ENCODE data around the gene SLC5A10. TPM values are rescaled to one million over a fixed set of nuclear protein-coding genes. Genes with fewer than 3 reads are reported as not detected.

The SLC5A10 gene
- total RNA-seq, 1 donor from 2014 or later = 0.14 TPM

DNA sequence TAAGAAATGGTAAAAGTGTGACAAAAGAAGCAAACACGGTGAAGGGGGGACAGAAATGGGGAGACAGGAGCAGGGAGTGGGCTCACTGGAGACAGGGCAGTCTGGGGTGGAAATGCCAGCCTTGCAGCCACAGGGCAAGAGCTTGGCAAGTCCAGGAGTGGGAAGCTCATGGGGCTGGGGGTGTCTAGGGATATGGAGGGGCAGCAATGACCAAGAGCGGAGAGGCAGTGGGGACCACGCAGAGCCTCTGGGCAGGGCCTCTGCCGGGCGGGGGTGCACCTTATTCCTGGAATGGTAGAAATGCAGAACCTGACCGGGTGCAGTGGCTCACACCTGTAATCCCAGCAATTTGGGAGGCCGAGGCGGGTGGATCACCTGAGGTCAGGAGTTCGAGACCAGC, 12.6 kb downstream of the SLC5A10 start:
- no peak overlapping the region for H3K9ac ChIP-seq (ENCODE audit: low read length)
- no peaks in the 10 kb centered on the region for H3K27me3 ChIP-seq (ENCODE audit: insufficient read depth, low read length)
- Mint-ChIP-seq H3K4me3 (ENCODE audit: unreplicated experiment) (no peak overlapping the region), H3K9me3 (ENCODE audit: unreplicated experiment) (no peaks in the 10 kb centered on the region), H3K27ac (ENCODE audit: unreplicated experiment) (no peak overlapping the region), H3K4me1 (ENCODE audit: low read depth, unreplicated experiment) (peaks cover 14% of the 10 kb centered on the region), H3K27me3 (ENCODE audit: low read depth, unreplicated experiment) (peaks cover 7% of the 10 kb centered on the region), H3K36me3 (ENCODE audit: low read depth, unreplicated experiment) (no peaks in the 10 kb centered on the region)
- H4K20me1 ChIP-seq (ENCODE audit: insufficient read depth, low read length) = no peaks in the 10 kb centered on the region
- no peaks in the 10 kb centered on the region for H3K79me2 ChIP-seq (ENCODE audit: insufficient read depth, low read length)
- FAIRE-seq (no peak), DNase-seq (ENCODE audit: low read depth) (no peak)
- H3K27ac ChIP-seq (ENCODE audit: low read depth, low read length) = no peak overlapping the region
- peaks cover 27% of the 10 kb centered on the region for H3K4me1 ChIP-seq (ENCODE audit: insufficient read depth, low read length)
- H3K4me2 ChIP-seq (ENCODE audit: low read length) = no peak overlapping the region
- no peak overlapping the region for H3K4me3 ChIP-seq (ENCODE audit: insufficient read depth, low read depth, low read length)
- H3K9me3 ChIP-seq (ENCODE audit: insufficient read depth, low read depth, low read length) = no peaks in the 10 kb centered on the region
- no peak for TF ChIP-seq EZH2 (IDR thresholded peaks at IDR 0.05; ENCODE audit: insufficient read depth, low read length)
- TF ChIP-seq, protein P1, sequence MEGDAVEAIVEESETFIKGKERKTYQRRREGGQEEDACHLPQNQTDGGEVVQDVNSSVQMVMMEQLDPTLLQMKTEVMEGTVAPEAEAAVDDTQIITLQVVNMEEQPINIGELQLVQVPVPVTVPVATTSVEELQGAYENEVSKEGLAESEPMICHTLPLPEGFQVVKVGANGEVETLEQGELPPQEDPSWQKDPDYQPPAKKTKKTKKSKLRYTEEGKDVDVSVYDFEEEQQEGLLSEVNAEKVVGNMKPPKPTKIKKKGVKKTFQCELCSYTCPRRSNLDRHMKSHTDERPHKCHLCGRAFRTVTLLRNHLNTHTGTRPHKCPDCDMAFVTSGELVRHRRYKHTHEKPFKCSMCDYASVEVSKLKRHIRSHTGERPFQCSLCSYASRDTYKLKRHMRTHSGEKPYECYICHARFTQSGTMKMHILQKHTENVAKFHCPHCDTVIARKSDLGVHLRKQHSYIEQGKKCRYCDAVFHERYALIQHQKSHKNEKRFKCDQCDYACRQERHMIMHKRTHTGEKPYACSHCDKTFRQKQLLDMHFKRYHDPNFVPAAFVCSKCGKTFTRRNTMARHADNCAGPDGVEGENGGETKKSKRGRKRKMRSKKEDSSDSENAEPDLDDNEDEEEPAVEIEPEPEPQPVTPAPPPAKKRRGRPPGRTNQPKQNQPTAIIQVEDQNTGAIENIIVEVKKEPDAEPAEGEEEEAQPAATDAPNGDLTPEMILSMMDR (IDR thresholded peaks at IDR 0.05; ENCODE audit: insufficient read depth, low read depth, low read length) = no peak
- H3K36me3 ChIP-seq (ENCODE audit: insufficient read depth, low read length) = no peaks in the 10 kb centered on the region
- H2AFZ ChIP-seq (ENCODE audit: low read depth, low read length) = no peak overlapping the region

DNA sequence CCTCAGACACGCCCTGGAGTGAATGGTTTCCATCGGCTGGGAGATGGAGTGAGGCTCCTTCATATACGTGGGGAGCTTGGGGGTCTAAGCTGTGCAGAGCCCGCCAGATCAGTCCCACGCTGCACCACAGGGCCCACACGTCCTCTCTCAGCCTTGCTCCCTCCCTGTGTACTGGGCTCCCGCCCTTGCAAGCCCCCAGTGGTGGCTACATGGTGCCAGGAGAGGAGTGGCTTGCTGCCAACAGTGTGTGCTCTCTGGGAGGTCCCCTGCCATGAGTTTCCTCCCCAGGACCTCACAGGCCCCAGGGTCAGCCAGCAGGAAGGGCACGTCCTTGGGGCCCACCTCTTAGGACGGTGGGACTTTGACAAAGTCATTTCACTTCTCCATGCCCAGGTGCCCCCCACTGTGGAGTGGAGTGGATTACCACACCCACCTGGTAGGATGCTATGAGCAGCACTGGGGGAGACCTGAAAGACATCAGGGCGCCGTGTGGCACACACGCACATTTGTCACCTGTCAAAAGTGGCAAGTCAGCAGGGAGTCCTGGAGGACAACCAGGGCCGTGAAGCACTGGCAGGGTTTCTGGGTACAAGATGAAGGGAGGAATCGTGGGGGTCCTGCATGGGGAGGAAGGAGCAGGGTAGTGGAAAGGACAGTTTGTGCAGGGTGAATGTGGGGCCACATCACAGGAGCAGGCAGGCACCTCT, 13.7 kb downstream of the SLC5A10 start:
- Histone ChIP-seq H3K27ac (ENCODE audit: low read depth, low read length) (no peak overlapping the region), H3K4me3 (ENCODE audit: insufficient read depth, low read depth, low read length) (no peak overlapping the region), H4K20me1 (ENCODE audit: insufficient read depth, low read length) (no peaks in the 10 kb centered on the region), H3K4me2 (ENCODE audit: low read length) (no peak overlapping the region), H3K9me3 (ENCODE audit: insufficient read depth, low read depth, low read length) (no peaks in the 10 kb centered on the region), H2AFZ (ENCODE audit: low read depth, low read length) (no peak overlapping the region), H3K4me1 (ENCODE audit: insufficient read depth, low read length) (peaks cover 27% of the 10 kb centered on the region), H3K79me2 (ENCODE audit: insufficient read depth, low read length) (no peaks in the 10 kb centered on the region), H3K9ac (ENCODE audit: low read length) (no peak overlapping the region), H3K36me3 (ENCODE audit: insufficient read depth, low read length) (peaks cover 2% of the 10 kb centered on the region), H3K27me3 (ENCODE audit: insufficient read depth, low read length) (no peaks in the 10 kb centered on the region)
- Mint-ChIP-seq H3K9me3 (ENCODE audit: unreplicated experiment) (no peaks in the 10 kb centered on the region), H3K27me3 (ENCODE audit: low read depth, unreplicated experiment) (peaks cover 1% of the 10 kb centered on the region), H3K4me1 (ENCODE audit: low read depth, unreplicated experiment) (peaks cover 14% of the 10 kb centered on the region), H3K4me3 (ENCODE audit: unreplicated experiment) (no peak overlapping the region), H3K36me3 (ENCODE audit: low read depth, unreplicated experiment) (no peaks in the 10 kb centered on the region), H3K27ac (ENCODE audit: unreplicated experiment) (no peak overlapping the region)
- no peak for TF ChIP-seq EZH2 (IDR thresholded peaks at IDR 0.05; ENCODE audit: insufficient read depth, low read length)
- TF ChIP-seq, protein P1 (IDR thresholded peaks at IDR 0.05; ENCODE audit: insufficient read depth, low read depth, low read length) = no peak
- no peak for FAIRE-seq
- no peak for DNase-seq (ENCODE audit: low read depth)
